Stimulated activated naive CD8-positive, alpha-beta T cell treated with anti-CD3 and anti-CD28 coated beads, Interleukin-15, Interleukin-2, amounts not matched to agents 100 ng/mL and 50 ng/mL, for 24 hours (primary cell): ENCODE data around the gene KIAA1191.
"Not testable (repeated sequence)": the region's sequence is repeated elsewhere in the genome, so short reads cannot be mapped to it uniquely, and the experiment has no call there.

Experiments used
- H3K27ac Mint-ChIP-seq: one replicate; pipeline ENCODE4 v1.8.0; 2021; ENCODE audit warnings: mild to moderate bottlenecking, mixed read lengths
- H3K27me3 Mint-ChIP-seq: one replicate; pipeline ENCODE4 v1.8.0; 2021; ENCODE audit warnings: mixed read lengths
- H3K36me3 Mint-ChIP-seq: one replicate; pipeline ENCODE4 v1.8.0; 2021; ENCODE audit warnings: low read depth, mixed read lengths
- H3K4me1 Mint-ChIP-seq: one replicate; pipeline ENCODE4 v1.8.0; 2021; ENCODE audit warnings: low read depth, mixed read lengths
- H3K4me3 Mint-ChIP-seq: one replicate; pipeline ENCODE4 v1.8.0; 2021; ENCODE audit warnings: mild to moderate bottlenecking, mixed read lengths
- H3K9me3 Mint-ChIP-seq: one replicate; pipeline ENCODE4 v1.8.0; 2021; ENCODE audit warnings: mixed read lengths

The KIAA1191 gene

DNA sequence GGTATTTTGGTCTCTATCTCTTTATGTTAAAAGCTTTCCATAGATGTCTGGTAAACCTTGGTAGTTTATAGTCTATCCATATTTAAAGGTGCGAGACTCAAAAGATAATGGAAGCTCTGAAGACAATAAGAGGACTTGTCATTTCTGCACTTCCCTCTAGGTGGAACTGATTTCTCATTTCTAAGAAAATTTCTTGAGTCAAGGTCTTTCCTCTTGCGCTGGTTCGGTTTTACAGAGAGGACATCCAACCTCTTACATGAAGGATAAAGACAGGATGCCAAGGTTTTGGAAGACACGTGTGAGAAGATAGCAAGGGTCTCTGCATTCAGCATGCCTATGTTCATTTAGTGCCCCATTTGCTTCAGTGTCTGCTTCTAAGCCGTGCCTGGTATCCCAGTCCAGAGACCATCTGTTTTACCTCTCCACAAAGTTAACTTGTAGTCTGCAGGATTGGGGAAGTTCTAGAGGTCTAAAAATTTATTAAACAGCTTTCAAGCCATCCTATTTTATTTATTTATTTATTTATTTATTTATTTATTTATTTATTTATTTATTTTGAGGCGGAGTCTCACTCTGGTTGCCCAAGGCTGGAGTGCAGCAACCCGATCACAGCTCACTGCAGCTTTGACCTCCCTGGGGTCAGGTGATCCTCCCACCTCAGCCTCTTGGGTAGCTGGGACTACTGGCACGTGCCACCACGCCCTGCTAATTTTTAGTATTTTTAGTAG, 41.6 kb downstream of the KIAA1191 start:
- Mint-ChIP-seq H3K27ac (no peak overlapping the region), H3K4me1 (no peaks in the 10 kb centered on the region), H3K36me3 (peaks cover 33% of the 10 kb centered on the region), H3K9me3 (no peaks in the 10 kb centered on the region), H3K27me3 (no peaks in the 10 kb centered on the region), H3K4me3 (no peak overlapping the region)

DNA sequence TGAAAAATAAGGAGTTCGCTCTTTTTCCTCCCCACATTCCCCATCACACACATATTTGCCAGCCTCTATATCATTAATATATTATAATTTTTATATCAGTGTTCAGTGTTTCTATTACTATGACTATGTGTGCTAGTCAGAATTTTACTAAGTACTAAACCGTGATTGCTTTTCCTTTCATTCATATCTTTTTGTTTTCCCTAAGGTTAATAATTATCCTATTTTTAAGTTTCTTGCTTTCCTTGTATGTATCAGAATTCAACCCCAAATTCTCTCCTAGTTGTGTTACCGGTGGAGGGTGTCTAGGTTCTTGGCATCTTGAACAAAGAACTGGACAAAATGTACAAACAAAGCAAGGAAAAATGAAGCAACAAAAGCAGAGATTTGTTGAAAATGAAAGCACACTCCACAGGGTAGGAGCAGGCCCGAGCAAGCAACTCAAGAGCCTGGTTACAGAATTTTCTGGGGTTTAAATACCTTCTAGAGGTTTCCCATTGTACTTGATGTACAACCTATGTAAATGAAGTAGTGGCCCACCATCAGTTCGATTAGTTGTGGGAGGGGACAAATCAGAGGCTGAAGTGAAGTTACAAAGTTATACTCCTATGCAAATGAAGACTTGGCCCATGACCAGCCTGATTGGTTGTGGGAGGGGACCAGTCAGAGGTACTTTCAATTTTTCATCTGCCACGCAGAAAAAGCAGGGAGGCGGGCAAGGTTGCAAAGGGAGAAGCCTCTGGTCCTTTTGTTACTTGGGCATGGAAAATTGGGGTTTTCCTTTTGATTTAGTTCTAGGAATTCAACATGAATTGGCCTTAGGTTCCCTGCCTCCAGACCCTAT, 43.8 kb downstream of the KIAA1191 start:
- Mint-ChIP-seq H3K4me3 (no peak overlapping the region), H3K27ac (no peak overlapping the region), H3K4me1 (no peaks in the 10 kb centered on the region), H3K9me3 (no peaks in the 10 kb centered on the region), H3K27me3 (no peaks in the 10 kb centered on the region), H3K36me3 (peaks cover 41% of the 10 kb centered on the region)

DNA sequence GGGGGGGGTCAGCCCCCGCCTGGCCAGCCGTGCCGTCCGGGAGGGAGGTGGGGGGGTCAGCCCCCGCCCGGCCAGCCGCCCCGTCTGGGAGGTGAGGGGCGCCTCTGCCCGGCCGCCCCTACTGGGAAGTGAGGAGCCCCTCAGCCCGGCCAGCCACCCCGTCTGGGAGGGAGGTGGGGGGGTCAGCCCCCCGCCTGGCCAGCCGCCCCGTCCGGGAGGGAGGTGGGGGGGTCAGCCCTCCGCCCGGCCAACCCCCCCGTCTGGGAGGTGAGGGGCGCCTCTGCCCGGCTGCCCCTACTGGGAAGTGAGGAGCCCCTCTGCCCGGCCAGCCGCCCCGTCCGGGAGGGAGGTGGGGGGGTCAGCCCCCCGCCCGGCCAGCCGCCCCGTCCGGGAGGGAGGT, 56.2 kb downstream of the KIAA1191 start:
- peaks cover 44% of the 10 kb centered on the region for H3K36me3 Mint-ChIP-seq
- not testable (repeated sequence) for H3K9me3 Mint-ChIP-seq, H3K4me3 Mint-ChIP-seq, H3K27ac Mint-ChIP-seq, H3K4me1 Mint-ChIP-seq, H3K27me3 Mint-ChIP-seq
